GM19239 (cell line): ENCODE data around the gene ECM2.

Experiments
- DNase-seq: peaks from one replicate; pipeline ENCODE4 v3.0.0; 2011; ENCODE audit warnings: low spot score; ENCODE audit not compliant: insufficient read length
- FAIRE-seq: peaks from 2 replicates; lab custom pipeline; 2011; peaks lifted over from hg19 to GRCh38; lab: Jason Lieb, UNC

Gene ECM2

DNA sequence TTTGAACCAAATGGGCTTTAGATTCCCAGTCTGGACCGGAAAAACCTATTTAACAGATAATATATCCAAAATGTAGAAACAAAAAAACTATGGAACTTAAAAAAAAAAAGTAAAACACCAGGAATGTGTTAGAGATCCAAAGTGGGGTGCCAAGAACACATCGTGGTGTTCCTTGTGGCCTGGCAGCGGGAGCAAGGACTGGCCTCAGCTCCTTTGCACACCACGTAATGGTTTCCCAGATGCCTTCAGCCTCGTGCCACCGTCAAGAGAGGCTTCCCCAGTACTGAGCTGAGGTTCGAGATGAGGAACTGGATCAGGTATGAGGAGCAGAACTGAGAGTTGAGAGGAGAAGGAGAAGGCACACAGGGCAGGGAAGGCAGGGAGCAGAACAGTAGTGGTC is 57.0 kb downstream of the ECM2 start:
- DNase-seq, result no peak
- no peak for FAIRE-seq

DNA sequence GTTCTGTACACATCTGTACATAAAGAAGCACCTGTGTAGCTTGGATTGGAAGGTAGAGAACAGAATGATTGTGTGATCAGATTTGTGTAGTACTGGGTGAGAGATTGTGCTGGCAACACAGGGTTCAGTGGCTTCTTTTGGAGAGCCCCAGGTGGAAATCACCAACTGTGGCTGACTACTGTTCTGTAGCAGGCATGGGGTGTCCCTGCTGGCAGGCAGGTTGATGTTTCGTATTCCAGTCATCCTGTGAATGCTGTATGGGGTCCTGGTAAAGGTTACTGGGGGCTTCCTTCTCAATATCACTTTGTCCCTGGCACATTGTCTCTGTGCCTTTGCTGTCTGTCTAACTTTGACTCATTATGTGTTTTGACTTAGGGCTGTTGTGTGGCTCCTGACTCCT is 58.8 kb downstream of the ECM2 start:
- no peak for DNase-seq

DNA sequence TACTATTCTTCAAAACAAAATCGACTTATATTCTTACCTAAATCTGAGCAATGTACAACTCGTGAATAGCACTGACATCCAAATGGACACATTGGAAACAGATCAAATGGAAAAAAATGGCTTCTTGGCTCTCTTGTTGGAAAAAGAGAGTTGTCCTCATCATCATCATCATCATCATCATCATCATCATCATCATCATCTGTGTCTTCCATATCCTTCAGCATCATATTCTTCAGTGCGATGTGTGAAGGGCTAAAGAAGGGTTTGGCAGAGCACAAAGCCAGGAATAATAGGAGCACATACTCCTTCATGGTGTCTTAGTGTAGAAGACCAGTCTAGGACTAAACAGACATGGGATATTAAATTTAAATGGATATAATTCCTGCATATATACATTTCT is 61.2 kb downstream of the ECM2 start:
- no peak for FAIRE-seq

More for the DNA sequence above, 58.8 kb downstream of the ECM2 start:
- no peak for FAIRE-seq

DNA sequence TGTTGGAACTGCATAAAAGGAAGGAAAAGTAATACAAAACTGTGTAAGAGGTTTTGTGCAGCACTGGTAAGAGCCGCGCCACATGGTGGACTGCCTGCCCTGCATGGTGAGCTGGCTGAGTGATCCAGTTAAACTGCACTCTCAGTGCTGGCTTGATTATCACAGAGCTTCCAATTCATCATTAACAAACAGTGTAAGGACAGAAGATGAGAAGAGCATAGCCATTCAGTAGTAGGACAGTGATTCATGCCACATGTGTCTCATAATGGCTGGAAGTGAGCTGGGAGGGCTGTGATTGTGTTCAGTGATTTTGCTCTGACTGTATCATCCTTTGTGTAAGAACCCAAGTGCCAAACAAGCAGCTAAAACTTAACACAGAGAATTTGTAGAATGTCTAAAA is 67.6 kb downstream of the ECM2 start:
- DNase-seq, result no peak

More for the DNA sequence above, 61.2 kb downstream of the ECM2 start:
- DNase-seq, result no peak

DNA sequence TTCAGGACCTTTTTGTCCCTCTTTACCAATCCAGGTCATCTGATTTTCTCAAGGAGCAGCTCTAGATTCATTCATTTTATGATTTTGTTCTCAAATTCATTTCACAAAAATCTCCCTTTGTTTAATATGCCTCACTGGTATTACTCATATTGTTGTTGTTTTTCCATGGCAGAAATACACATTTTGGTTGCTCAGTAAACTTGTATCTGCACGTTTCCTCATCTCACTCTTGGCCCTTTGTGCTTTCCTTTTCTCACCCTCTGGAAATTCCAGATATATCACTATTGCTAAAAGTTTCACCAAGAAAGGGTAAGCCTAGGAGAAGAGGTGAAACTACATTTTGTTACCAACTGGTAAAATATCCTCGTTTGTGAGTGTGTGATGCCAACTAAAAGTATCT is 68.3 kb downstream of the ECM2 start:
- no peak for DNase-seq

More for the DNA sequence above, 67.6 kb downstream of the ECM2 start:
- FAIRE-seq, result no peak

DNA sequence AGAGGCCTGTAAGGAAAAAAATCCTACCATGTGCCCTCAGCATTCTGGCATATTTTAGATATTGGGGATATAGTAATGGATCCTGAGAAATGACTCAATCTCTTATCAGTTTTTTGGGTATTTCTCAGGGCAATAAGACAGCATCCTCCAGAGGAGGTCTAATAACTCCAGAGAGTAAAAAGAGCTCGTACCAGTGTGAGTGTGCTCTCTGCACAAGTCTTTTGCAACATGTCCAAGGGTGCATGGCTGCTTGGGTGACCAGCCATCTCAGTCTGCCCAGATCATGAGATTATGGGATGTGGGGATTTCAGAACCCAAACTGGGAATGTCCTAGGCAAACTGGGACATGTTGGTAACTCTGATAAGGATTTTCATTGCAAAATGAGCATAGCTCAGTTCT is 68.7 kb downstream of the ECM2 start:
- no peak for DNase-seq
- FAIRE-seq, result no peak

More for the DNA sequence above, 68.3 kb downstream of the ECM2 start:
- FAIRE-seq, result no peak

DNA sequence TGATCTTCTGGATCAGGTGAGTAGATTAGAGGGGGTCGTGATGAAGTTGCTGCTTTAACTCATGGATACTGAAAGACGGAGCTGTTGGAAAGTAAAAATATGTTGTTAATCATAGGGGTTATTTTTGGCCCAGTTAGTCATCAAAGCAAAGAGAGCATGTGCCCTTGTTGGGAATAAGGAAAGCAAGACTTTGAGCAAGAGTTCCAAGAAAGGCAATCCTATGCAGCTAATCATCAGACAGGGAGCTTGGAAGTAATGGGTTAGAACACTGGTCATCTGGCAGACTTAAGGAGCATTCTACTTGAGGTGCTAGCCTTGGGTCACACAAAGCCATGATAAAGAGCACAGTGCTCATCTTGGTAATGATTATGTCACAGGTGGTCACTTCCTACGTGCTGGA is 71.8 kb downstream of the ECM2 start:
- no peak for FAIRE-seq

DNA sequence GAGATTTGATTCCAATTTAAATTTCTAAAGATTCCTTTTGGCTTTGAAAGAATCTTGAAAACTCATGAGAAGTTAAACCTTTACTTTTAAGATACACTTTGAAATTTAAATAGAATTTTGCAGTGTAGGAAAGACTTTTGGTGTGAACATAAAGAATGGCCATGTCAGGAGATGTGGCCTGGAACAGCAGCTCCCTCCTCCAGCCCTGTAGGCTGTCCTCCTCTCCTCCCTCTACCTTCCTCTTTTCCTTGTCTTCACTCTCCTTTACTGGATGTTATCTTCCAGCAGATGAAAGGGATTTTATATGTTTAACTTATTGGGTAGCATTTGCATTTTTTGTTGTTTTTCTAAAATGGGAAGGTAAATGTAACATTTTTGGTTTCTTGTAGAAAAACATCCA is 72.4 kb downstream of the ECM2 start:
- DNase-seq (no peak), FAIRE-seq (no peak)

More for the DNA sequence above, 71.8 kb downstream of the ECM2 start:
- DNase-seq, result no peak

DNA sequence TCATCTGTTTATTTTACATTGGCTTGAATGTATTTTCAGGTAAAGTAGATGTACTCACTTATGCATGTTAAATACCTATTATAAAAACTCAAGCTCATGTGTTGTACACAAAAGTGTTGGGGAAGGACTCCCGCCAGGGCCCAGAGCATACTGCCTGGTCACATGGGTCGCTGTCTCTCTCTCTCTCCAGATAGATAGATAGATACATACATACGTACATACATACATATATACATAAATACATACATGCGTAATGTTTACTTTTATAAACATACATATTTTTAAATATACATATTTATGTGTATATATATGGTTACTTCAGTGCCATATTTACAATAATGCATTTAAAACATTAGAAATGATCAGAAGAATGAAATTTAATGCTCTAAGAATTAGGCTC is 78.2 kb downstream of the ECM2 start:
- DNase-seq (no peak), FAIRE-seq (no peak)

DNA sequence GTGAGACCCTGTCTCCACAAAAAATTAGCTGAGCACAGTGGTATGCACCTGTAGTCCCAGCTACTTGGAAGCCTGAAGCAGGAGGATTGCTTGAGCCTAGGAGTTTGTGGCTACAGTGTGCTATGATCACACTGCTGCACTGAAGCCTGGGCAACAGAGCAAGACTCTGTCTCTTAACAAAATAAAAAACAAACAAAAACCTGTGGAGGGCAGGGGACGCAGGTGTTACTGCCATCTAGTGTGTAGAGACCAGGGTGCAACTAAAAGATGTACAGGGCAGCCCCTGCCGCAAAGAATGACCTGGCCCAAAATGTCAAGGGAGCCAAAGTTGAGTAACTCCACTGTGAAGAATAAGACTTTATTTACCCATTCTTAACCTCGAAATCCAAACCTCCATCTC is 80.6 kb downstream of the ECM2 start:
- FAIRE-seq (peak; percentile 18), DNase-seq (no peak)

DNA sequence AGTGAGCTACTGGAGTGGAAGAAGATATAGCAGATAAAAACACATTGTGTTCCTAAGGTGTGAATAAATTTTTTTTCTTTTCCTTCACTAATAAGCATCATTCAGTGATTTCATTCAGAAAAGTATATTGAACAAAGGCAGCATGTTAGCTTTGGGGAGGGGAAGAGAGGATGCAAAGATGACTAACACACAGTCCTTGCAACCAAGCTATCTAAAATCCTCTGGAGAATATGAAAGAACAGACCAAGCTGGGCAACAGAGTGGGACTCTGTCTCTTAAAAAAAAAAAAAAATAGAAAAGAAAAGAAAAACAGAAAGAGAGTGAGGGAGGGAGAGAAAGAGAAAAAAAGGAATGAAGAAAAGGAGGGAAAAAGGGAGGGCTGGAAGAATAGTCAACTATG is 89.3 kb downstream of the ECM2 start:
- FAIRE-seq (no peak), DNase-seq (no peak)
